GM10266 (cell line): ENCODE results near the gene IFT81.

ENCODE experiments used
- DNase-seq: peaks from one replicate; pipeline ENCODE4 v3.0.0; 2012; ENCODE audit errors: extremely low spot score
- CTCF ChIP-seq: IDR thresholded peaks from 2 replicates; pipeline ENCODE4 v1.5.1; 2012; ENCODE audit warnings: mild to moderate bottlenecking, low read depth; ENCODE audit not compliant: control insufficient read depth, insufficient read depth; ENCODE audit errors: missing control alignments

The IFT81 gene

GRCh38 chr12:110179291-110179690, 55.1 kb downstream of the IFT81 start:
- no peak for DNase-seq
- no peak for TF ChIP-seq CTCF

- no peak for TF ChIP-seq CTCF
- DNase-seq = no peak
Measured at GRCh38 chr12:110180591-110181005, 56.4 kb downstream of the IFT81 start.

GRCh38 chr12:110182281-110182680, 58.1 kb downstream of the IFT81 start:
- TF ChIP-seq CTCF = no peak
- no peak for DNase-seq

GRCh38 chr12:110183386-110183785, 59.2 kb downstream of the IFT81 start:
- TF ChIP-seq CTCF = no peak

GRCh38 chr12:110185626-110186025, 61.5 kb downstream of the IFT81 start:
- DNase-seq = no peak
- TF ChIP-seq CTCF = no peak

More at GRCh38 chr12:110183386-110183785, 59.2 kb downstream of the IFT81 start:
- no peak for DNase-seq

GRCh38 chr12:110186059-110186458, 61.9 kb downstream of the IFT81 start:
- TF ChIP-seq CTCF = no peak
- DNase-seq = no peak

- no peak for DNase-seq
- TF ChIP-seq CTCF = no peak
Measured at GRCh38 chr12:110193196-110193595, 69.0 kb downstream of the IFT81 start.
